Adrenal gland (tissue), 5 donors: ENCODE results near the gene PLD5.

Experiments
- CTCF ChIP-seq, 6 experiments: fragments of 450-650 bp in 4 of 6; fragments of 200-600 bp in 2 of 6; sonication (generic) in 1 of 6; IDR thresholded peaks; 1 replicate in 5 of 6; 2 replicates in 1 of 6; pipeline versions ENCODE4 v1.5.1 to v1.8.0; 2016 to 2021; ENCODE audit warnings: antibody characterized with exemption in 6 of 6, mild to moderate bottlenecking in 2 of 6, moderate library complexity in 1 of 6
- POLR2A ChIP-seq, 2 donors: fragments of 450-650 bp; IDR thresholded peaks; one replicate each; pipeline ENCODE4 v1.6.1; 2017; ENCODE audit warnings: antibody characterized with exemption in 2 of 2, mild to moderate bottlenecking in 2 of 2, moderate library complexity in 1 of 2
- donor health status: DM: no; HTN: no; CAD: no.

GRCh38 chr1:242237051-242237450 lies 287.4 kb downstream of the PLD5 start:
- TF ChIP-seq CTCF (IDR thresholded peaks at IDR 0.05): no peak
- no peak for TF ChIP-seq POLR2A (IDR thresholded peaks at IDR 0.05)
